Kidney (tissue), 14 donors: ENCODE results near the gene CDC42. TPM values are rescaled to one million over a fixed set of nuclear protein-coding genes. Genes with fewer than 3 reads are reported as not detected.
A peak's percentile ranks its signal among the peaks of the same experiment; 100 is the strongest.

Experiments
- DNase-seq, 5 donors: peaks; one replicate each; pipeline ENCODE4 v3.0.0-alpha.2; 2013 to 2020
- FAIRE-seq: peaks from 2 replicates; lab custom pipeline; 2012; peaks lifted over from hg19 to GRCh38; lab: Jason Lieb, UNC
- H3K27ac ChIP-seq, 2 donors: one replicate each; pipeline ENCODE4 v1.7.0; 2013; ENCODE audit warnings: low read depth in 2 of 2, low read length in 2 of 2, inconsistent platforms in 1 of 2
- H3K27me3 ChIP-seq: one replicate; pipeline ENCODE4 v1.7.1; 2013; ENCODE audit warnings: low read length, inconsistent platforms; ENCODE audit not compliant: control insufficient read depth, insufficient read depth
- H3K36me3 ChIP-seq, 3 donors: one replicate each; pipeline versions ENCODE4 v1.7.0 to v1.7.1; 2013; ENCODE audit warnings: low read length in 3 of 3, control low read depth in 1 of 3, inconsistent platforms in 1 of 3; ENCODE audit not compliant: insufficient read depth in 3 of 3, control insufficient read depth in 2 of 3
- H3K4me1 ChIP-seq, 3 donors: one replicate each; pipeline versions ENCODE4 v1.7.0 to v1.7.1; 2013; ENCODE audit warnings: low read length in 3 of 3, inconsistent platforms in 1 of 3, low read depth in 1 of 3; ENCODE audit not compliant: control insufficient read depth in 2 of 3, insufficient read depth in 2 of 3
- H3K4me3 ChIP-seq, 3 donors: one replicate each; pipeline versions ENCODE4 v1.7.0 to v1.8.1; 2013; ENCODE audit warnings: low read length in 3 of 3, control low read depth in 1 of 3, inconsistent platforms in 1 of 3
- H3K9ac ChIP-seq, 3 donors: one replicate each; pipeline versions ENCODE4 v1.7.0 to v1.7.1; 2013; ENCODE audit warnings: low read length in 3 of 3, control low read depth in 1 of 3, inconsistent platforms in 1 of 3
- H3K9me3 ChIP-seq, 3 donors: one replicate each; pipeline versions ENCODE4 v1.7.0 to v1.7.1; 2013; ENCODE audit warnings: low read length in 3 of 3, control low read depth in 1 of 3, inconsistent platforms in 1 of 3; ENCODE audit not compliant: control insufficient read depth in 2 of 3, insufficient read depth in 1 of 3
- CTCF ChIP-seq: IDR thresholded peaks from 3 replicates; pipeline ENCODE4 v1.5.1; 2012; ENCODE audit warnings: mild to moderate bottlenecking, moderate library complexity, borderline replicate concordance; ENCODE audit not compliant: insufficient read depth; ENCODE audit errors: extremely low read depth
- intact Hi-C: fragments of 100-400 bp; cut with DNase I; formaldehyde crosslinking; loops from one replicate; pipeline ENCODE4 v1.11.1; 2022
- polyA plus RNA-seq: library from polyadenylated mRNA; stranded (reverse); fragments of 350-450 nt; fragmentation: Illumina TruSeq; extraction: RNeasy Lipid Tissue Mini Kit (QIAGEN cat#74804); gene quantifications from one replicate; pipeline ENCODE4 v1.2.3, GENCODE V29; 2014; ENCODE audit warnings: low read depth, low replicate concordance; ENCODE audit not compliant: insufficient read depth
- total RNA-seq: library from RNA; stranded (reverse); fragmentation: NEBNext Ultra II Directional; extraction: Animal tissue kit (Norgen Biotek cat#: 25700); gene quantifications from one replicate; pipeline ENCODE4 v1.2.1, GENCODE V29; 2021
- donor health status: control.
- donor health status: control.
- donor health status: control.
- donor health status: control.
- donor health status: control.
- donor health status: DM: yes; HTN: yes; CAD: no.
- donor health status: Normal renal cell carcinoma (clear cell type).

CDC42 gene
- total and polyA plus RNA-seq, 2 donors from 2014 or later: 207 to 248 TPM

GRCh38 chr1:22126531-22126930, 74.0 kb downstream of the CDC42 start:
- Histone ChIP-seq H3K36me3 (no peaks in the 10 kb centered on the region), H3K27ac (no peak overlapping the region), H3K27me3 (no peaks in the 10 kb centered on the region), H3K9me3 (no peaks in the 10 kb centered on the region), H3K4me1 (peaks cover 0 to 2% (median 0%) of the 10 kb centered on the region in 3 donors), H3K4me3 (no peak overlapping the region), H3K9ac (no peak overlapping the region)
- TF ChIP-seq CTCF: no peak
- DNase-seq (no peak), FAIRE-seq (no peak)
- intact Hi-C loops: no loop called here

DNA sequence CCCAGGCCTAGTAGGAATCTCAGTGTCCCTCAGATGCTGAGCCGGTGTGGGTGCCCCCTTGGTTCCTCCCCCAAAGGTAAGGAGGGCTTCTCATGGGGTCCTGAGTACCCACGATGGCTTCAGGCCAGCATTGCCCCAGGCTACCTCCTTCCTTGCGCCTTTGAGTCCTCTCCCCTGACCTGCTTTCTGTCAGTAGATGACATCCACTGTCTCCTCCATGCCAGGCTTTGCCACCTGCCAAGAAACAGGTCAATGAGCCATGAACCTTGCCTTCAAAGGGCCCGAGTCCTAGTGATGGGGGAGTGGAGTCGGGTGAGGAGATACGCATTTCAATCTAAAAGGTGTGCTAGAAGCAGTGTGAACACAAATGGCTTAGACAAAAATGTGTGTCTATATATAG, 74.7 kb downstream of the CDC42 start:
- Histone ChIP-seq H3K4me3 (no peak overlapping the region), H3K9me3 (no peaks in the 10 kb centered on the region), H3K27ac (no peak overlapping the region), H3K36me3 (no peaks in the 10 kb centered on the region), H3K9ac (no peak overlapping the region), H3K4me1 (peaks cover 0 to 2% (median 0%) of the 10 kb centered on the region in 3 donors), H3K27me3 (no peaks in the 10 kb centered on the region)
- no peak for TF ChIP-seq CTCF
- DNase-seq: peak in 2 of 5 donors; percentile 43 to 60
- no peak for FAIRE-seq
- intact Hi-C loops: no loop called here

- TF ChIP-seq CTCF: no peak
- Histone ChIP-seq H3K36me3 (no peaks in the 10 kb centered on the region), H3K9ac (no peak overlapping the region), H3K4me1 (no peaks in the 10 kb centered on the region), H3K27me3 (no peaks in the 10 kb centered on the region), H3K27ac (no peak overlapping the region), H3K9me3 (no peaks in the 10 kb centered on the region), H3K4me3 (no peak overlapping the region)
- intact Hi-C loops: no loop called here
- DNase-seq (no peak), FAIRE-seq (no peak)
Observed at GRCh38 chr1:22127731-22128130, 75.2 kb downstream of the CDC42 start.

DNA sequence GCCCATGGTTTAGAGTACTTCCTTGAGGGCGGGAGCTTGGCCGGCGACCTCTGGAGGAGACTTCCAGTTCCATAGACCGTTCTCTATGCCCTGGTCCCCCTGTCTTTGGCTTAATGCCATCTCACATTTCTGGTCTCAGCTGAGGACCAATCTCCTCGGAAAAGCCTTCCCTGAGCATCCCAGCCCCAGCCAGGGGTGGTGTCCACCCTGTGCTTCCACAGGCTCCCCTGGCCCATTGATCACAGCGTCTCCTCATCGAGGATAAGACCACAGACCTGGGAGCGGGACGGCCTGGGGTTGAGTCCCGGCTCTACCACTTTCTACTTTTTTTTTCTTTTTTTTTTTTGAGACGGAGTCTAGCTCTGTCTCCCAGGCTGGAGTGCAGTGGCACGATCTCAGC, 75.9 kb downstream of the CDC42 start:
- Histone ChIP-seq H3K36me3 (no peaks in the 10 kb centered on the region), H3K27ac (no peak overlapping the region), H3K4me3 (no peak overlapping the region), H3K27me3 (no peaks in the 10 kb centered on the region), H3K9me3 (no peaks in the 10 kb centered on the region), H3K4me1 (no peaks in the 10 kb centered on the region), H3K9ac (no peak overlapping the region)
- intact Hi-C loops: no loop called here
- DNase-seq: no peak
- no peak for FAIRE-seq
- TF ChIP-seq CTCF: no peak
